Measurements from ENCODE around the gene TBC1D22A.

DNA sequence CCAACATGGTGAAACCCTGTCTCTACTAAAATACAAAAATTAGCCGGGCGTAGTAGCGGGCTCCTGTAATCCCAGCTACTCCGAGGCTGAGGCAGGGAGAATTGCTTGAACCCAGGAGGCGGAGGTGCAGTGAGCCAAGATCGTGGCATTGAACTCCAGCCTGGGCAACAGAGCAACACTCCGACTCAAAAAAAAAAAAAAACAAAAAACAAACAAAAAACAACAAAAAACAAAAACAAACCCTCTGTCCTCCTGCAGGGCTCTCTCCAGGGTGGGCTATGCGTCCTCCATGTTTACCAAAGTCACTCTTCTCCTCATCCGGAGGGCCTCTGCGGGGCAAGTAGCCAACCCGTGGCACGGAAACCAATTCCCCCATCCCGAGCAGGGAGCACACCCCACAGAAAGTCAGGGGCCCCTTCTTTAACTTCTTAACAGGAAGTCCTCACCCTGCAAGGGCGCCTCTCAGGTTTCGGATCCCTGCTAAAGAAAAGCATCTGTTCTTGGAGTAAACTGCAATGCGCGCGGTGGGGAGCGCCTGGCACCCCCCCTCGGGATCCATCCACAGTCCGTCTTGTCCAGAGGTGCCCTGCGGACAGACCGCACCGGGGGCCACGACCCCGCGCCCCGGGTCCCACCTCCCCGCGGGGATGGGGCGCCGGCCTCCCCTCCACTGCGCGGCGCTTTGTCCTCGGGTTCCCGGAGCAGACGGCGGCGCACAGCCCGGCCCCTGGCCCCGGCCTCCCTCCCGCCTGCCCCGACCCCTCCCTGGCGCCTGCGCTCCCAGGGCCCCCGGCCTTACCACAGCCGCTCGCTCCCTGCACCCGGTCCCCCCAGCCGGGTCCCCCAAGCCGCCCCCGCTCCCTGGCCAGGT is 25.1 kb upstream of the TBC1D22A start:
- TF ChIP-seq RAD21 (conservative IDR thresholded peaks at IDR 0.05) (peak; percentile 8), SMC3 (conservative IDR thresholded peaks at IDR 0.05; ENCODE audit: poor library complexity) (no peak), CTCF (IDR thresholded peaks at IDR 0.05; ENCODE audit: poor library complexity, severe bottlenecking) (peak; percentile 14), MXI1 (conservative IDR thresholded peaks at IDR 0.05; ENCODE audit: poor library complexity, severe bottlenecking) (peak; percentile 36), EP300 (conservative IDR thresholded peaks at IDR 0.05; ENCODE audit: poor library complexity, severe bottlenecking) (no peak), TAF1 (IDR thresholded peaks at IDR 0.05; ENCODE audit: low read depth) (no peak), POLR2AphosphoS5 (IDR thresholded peaks at IDR 0.05) (no peak), REST (IDR thresholded peaks at IDR 0.05; ENCODE audit: borderline replicate concordance) (no peak)
